HG03045 (cell line): Measurements from ENCODE around the gene CAPS.
"Not testable (repeated sequence)": the region's sequence is repeated elsewhere in the genome, so short reads cannot be mapped to it uniquely, and the experiment has no call there.

Experiments used
- ATAC-seq: cut with Tn5 transposase; IDR thresholded peaks from one replicate; pipeline ENCODE4 v1.9.1; 2021; ENCODE audit warnings: mild to moderate bottlenecking, moderate library complexity; ENCODE audit not compliant: unreplicated experiment

Gene CAPS

GRCh38 chr19:5913739-5914357, at the start of gene CAPS:
TSS of gene CAPS (plus strand) at chr19:5914254. CDS start at chr19:5914407, 153 bp downstream.
- no peak for ATAC-seq

GRCh38 chr19:5864725-5865486, 49.1 kb upstream of the CAPS start:
- ATAC-seq: no peak

GRCh38 chr19:5865772-5866171, 48.3 kb upstream of the CAPS start:
- ATAC-seq: no peak

- ATAC-seq: no peak
Measured at GRCh38 chr19:5867201-5868136, 46.6 kb upstream of the CAPS start.

- ATAC-seq: no peak
Measured at GRCh38 chr19:5870986-5871394, 43.1 kb upstream of the CAPS start.

- ATAC-seq: no peak
Measured at GRCh38 chr19:5873617-5874199, 40.3 kb upstream of the CAPS start.

GRCh38 chr19:5874496-5874895, 39.6 kb upstream of the CAPS start:
- ATAC-seq: not testable (repeated sequence)

GRCh38 chr19:5877427-5877826, 36.6 kb upstream of the CAPS start:
- no peak for ATAC-seq

GRCh38 chr19:5877882-5878281, 36.2 kb upstream of the CAPS start:
- ATAC-seq: no peak

- no peak for ATAC-seq
Measured at GRCh38 chr19:5880196-5880595, 33.9 kb upstream of the CAPS start.

GRCh38 chr19:5880604-5881078, 33.4 kb upstream of the CAPS start:
- ATAC-seq: no peak

- no peak for ATAC-seq
Measured at GRCh38 chr19:5881543-5882299, 32.3 kb upstream of the CAPS start.

- ATAC-seq: no peak
Measured at GRCh38 chr19:5882421-5882968, 31.6 kb upstream of the CAPS start.

- ATAC-seq: not testable (repeated sequence)
Measured at GRCh38 chr19:5883157-5883873, 30.7 kb upstream of the CAPS start.

GRCh38 chr19:5884065-5884811, 29.8 kb upstream of the CAPS start:
- not testable (repeated sequence) for ATAC-seq

GRCh38 chr19:5889288-5889971, 24.6 kb upstream of the CAPS start:
- ATAC-seq: no peak

GRCh38 chr19:5890099-5890498, 24.0 kb upstream of the CAPS start:
- no peak for ATAC-seq

GRCh38 chr19:5891572-5891937, 22.5 kb upstream of the CAPS start:
- no peak for ATAC-seq
